Right atrium auricular region (tissue), 2 donors: ENCODE measurements around the gene COL20A1. TPM values are rescaled to one million over a fixed set of nuclear protein-coding genes. Genes with fewer than 3 reads are reported as not detected.

Experiments
- DNase-seq: peaks from one replicate; pipeline ENCODE4 v3.0.0-alpha.2; 2019; ENCODE audit warnings: low spot score
- H3K27ac ChIP-seq, 2 donors: fragments of 200-600 bp; sonication (generic); 1 replicate in 1 of 2; 2 replicates in 1 of 2; pipeline ENCODE4 v1.5.1; 2016 to 2019
- H3K27me3 ChIP-seq, 2 donors: fragments of 200-600 bp; sonication (generic); one replicate each; pipeline versions ENCODE4 v1.5.1 to v1.6.0; 2017 to 2019
- H3K36me3 ChIP-seq: fragments of 200-600 bp; sonication (generic); one replicate; pipeline ENCODE4 v1.5.1; 2016
- H3K4me1 ChIP-seq, 2 donors: fragments of 200-600 bp; sonication (generic); one replicate each; pipeline versions ENCODE4 v1.5.1 to v1.6.0; 2017 to 2019
- H3K4me3 ChIP-seq, 2 donors: fragments of 200-600 bp; sonication (generic); 1 replicate in 1 of 2; 2 replicates in 1 of 2; pipeline ENCODE4 v1.5.1; 2017 to 2019; ENCODE audit warnings: mild to moderate bottlenecking in 1 of 2, moderate library complexity in 1 of 2
- H3K9me3 ChIP-seq, 2 donors: fragments of 200-600 bp; sonication (generic); one replicate each; pipeline ENCODE4 v1.5.1; 2019
- total RNA-seq, 2 donors: library from RNA; depleted of rRNA; stranded (reverse); fragments of >200 nt; gene quantifications; one replicate each; pipeline ENCODE4 v1.1.0, GENCODE V29; 2016
- TF ChIP-seq, protein P1 (sequence below), 2 donors: fragments of 200-600 bp; sonication (generic); IDR thresholded peaks; one replicate each; pipeline ENCODE4 v1.5.1; 2019; ENCODE audit warnings: antibody characterized with exemption in 2 of 2

Gene COL20A1
- total RNA-seq, 2 donors from 2014 or later: not detected

DNA sequence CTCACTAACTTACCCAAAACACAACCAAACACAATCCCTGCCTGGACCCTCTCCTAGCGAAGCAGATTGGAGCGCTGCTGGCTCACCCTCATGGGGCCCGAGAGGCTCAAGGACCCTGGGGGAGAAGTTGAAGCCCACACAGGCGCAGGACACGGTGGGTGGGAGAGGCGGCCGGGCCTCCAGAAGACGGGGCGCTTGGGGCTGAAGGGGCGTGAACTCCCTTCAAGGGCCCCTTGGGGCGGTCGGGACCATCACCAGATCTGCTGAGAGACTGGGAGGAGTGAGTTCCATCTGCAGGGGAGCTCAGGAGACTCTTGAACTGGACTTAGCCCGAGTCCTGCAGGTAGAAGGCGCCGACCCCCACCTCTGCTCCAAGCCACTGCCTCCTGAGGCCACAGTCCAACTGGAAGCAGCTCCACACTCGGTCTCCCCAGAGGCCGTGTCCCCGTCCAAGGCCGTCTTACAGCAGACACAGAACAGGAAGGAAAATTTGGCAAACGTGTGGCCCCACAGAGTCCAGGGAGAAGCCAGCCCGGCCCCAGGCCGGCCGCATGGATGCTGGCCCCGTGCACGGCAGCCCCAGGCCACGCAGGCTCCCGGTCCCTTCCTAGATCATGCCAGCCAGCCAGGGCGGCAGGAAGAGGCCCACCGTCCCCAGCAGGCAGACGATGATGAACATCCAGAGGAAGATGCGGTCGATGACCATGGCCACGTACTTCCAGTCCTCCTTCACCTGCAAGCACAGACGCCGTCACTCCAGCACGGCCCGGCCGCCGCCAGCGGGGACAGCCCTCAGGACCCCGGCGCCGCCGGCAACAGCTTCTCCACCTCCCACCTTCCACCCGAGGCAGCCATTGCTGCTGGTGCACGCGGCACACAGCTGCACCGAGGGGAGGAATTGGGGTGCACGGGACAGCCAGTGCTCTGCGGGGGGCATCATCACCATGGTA lies 53.4 kb downstream of the COL20A1 start:
- TF ChIP-seq, protein P1, sequence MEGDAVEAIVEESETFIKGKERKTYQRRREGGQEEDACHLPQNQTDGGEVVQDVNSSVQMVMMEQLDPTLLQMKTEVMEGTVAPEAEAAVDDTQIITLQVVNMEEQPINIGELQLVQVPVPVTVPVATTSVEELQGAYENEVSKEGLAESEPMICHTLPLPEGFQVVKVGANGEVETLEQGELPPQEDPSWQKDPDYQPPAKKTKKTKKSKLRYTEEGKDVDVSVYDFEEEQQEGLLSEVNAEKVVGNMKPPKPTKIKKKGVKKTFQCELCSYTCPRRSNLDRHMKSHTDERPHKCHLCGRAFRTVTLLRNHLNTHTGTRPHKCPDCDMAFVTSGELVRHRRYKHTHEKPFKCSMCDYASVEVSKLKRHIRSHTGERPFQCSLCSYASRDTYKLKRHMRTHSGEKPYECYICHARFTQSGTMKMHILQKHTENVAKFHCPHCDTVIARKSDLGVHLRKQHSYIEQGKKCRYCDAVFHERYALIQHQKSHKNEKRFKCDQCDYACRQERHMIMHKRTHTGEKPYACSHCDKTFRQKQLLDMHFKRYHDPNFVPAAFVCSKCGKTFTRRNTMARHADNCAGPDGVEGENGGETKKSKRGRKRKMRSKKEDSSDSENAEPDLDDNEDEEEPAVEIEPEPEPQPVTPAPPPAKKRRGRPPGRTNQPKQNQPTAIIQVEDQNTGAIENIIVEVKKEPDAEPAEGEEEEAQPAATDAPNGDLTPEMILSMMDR (IDR thresholded peaks at IDR 0.05): no peak

DNA sequence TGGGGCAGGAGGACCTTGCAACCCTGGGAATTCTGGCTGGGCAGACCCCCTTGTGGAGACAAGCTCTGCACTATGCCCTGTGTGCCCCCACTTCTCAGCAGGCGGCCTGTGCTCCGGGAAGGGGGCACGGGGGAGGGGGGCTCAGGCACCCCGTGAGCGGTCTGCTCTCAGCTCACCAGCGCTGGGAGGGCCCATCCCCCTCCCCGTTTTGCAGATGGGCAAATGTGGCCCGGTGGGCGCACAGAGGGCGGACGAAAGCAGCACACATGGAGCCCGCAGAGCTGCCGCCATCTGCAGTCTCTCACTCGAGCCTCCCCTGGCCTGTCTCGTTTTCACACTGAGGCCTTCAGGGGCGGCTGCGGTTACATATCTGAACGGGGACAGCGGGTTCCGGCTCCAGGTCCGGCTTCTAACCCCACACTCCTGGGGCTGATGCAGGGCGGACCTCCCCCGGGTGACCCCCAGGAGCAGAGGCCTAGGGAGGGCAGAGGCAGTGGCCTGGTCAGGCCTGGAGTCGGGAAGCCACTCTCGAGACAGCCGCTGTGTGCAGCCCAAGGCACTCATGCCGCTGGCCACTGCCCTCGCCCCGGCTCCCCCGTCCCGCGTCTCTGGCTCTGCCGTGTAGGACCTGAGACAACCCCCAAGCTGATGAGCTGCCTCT lies 54.2 kb downstream of the COL20A1 start:
- no peak overlapping the region for H3K4me3 ChIP-seq
- no peak for DNase-seq
- no peak overlapping the region for H3K27ac ChIP-seq
- TF ChIP-seq, protein P1 (IDR thresholded peaks at IDR 0.05): no peak
- no peaks in the 10 kb centered on the region for H3K36me3 ChIP-seq
- H3K4me1 ChIP-seq: peaks cover 0 to 28% of the 10 kb centered on the region in 2 donors
- no peaks in the 10 kb centered on the region for H3K9me3 ChIP-seq
- H3K27me3 ChIP-seq: no peaks in the 10 kb centered on the region

More for the DNA sequence above, 53.4 kb downstream of the COL20A1 start:
- Histone ChIP-seq H3K36me3 (no peaks in the 10 kb centered on the region), H3K9me3 (no peaks in the 10 kb centered on the region), H3K27me3 (no peaks in the 10 kb centered on the region), H3K4me3 (no peak overlapping the region), H3K4me1 (peaks cover 0 to 21% of the 10 kb centered on the region in 2 donors), H3K27ac (no peak overlapping the region)
- DNase-seq: no peak

DNA sequence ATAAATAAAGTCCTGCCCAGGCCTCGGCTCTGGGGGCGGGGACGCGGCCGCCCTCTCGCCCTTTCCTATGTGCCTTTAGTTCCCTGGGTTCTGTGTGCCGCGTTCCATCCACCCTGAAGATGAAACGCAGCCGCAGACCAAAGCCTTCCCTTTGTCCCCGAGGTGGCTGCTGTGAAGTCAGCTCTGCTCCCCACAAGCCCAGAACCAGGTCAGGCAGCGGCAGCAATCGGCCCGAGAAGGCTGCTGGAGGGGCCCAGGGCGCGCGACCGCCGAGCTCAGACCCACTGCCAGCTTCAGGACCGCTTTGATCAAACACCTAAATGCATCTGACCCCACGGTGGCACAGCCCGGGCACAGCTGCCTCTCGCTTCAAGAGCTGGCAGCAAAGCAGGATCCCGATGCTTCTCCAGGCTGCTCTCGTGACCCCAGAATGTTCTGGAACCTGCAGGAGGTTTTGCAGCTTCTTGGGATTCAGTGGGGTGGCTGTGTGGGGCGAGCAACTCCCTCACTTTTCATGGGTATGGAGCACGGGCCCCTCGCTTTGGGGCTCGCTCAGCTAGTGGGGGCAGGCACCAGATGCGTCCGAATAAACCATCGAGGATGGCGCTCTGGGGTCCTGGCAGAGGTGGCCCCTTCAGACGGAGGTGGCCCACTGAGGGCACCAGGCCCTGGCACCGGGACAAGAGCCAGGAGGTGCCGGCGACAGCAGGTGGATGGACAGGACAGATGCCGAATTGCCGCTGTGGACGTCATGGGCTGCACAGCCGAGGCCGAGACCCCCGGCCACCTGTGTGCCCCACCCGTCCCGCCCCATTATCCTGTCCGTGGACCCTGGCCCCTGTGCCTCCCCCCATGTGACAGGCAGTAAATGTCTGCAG lies 55.2 kb downstream of the COL20A1 start:
- Histone ChIP-seq H3K27me3 (no peaks in the 10 kb centered on the region), H3K27ac (no peak overlapping the region), H3K36me3 (no peaks in the 10 kb centered on the region), H3K4me1 (peaks cover 0 to 38% of the 10 kb centered on the region in 2 donors), H3K9me3 (no peaks in the 10 kb centered on the region), H3K4me3 (no peak overlapping the region)
- no peak for DNase-seq
- TF ChIP-seq, protein P1 (IDR thresholded peaks at IDR 0.05): no peak

DNA sequence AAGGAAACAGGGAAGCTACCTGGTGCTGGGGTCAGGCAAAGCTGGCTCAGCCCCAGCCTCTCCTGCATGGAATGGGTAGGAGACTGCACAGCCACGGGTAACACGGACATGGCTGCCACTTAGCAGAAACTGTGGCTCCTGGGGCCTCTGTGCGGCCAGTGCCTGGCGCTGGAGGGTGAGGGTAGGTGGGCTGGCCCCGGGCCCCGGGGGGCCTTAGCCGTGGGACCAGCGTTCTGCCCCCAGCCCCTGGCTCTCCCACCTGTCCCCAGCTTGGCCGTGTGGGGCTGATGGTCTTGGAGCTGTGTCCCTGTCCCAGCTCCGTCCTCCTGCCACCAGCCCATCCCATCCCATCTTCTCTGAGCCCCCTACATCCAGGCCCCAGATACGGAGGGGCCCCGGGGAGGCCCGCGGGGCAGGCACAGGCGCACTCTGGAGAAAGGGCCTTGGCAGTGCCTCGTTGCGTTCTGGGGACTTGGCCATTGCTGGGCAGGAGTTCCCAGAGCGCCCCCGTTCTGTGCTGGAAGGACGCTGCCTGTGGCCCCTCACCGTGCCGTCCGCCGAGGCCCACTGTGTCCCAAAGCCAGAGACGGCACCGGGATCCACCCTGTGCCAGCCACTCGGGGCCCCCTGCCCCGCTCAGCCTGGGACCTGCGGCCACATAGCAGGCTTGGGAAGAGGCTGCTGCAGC lies 56.0 kb downstream of the COL20A1 start:
- Histone ChIP-seq H3K4me1 (peaks cover 0 to 39% of the 10 kb centered on the region in 2 donors), H3K27ac (no peak overlapping the region), H3K36me3 (no peaks in the 10 kb centered on the region), H3K27me3 (no peaks in the 10 kb centered on the region), H3K9me3 (no peaks in the 10 kb centered on the region), H3K4me3 (no peak overlapping the region)
- TF ChIP-seq, protein P1 (IDR thresholded peaks at IDR 0.05): no peak
- no peak for DNase-seq

DNA sequence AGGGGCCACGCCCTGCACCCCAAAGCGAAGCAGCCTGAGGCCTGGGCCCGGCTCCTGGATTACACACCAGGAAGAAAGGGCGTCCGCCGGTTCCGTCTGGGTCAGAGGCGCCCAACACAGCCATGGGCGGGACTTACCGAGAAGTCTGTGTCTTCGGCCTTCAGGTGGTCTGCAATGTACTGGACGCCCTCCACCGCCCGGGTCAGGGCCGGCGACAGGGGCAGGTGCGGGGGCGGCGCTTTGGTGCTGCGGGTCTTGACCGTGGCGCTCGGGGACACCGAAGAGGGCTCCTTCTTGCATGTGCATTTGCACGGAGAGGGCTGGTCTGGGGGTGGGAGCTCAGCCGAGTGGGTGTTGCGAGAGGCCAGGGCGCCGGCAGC lies 56.5 kb downstream of the COL20A1 start:
- no peaks in the 10 kb centered on the region for H3K36me3 ChIP-seq
- H3K4me3 ChIP-seq: no peak overlapping the region
- H3K9me3 ChIP-seq: no peaks in the 10 kb centered on the region
- no peak for DNase-seq
- H3K27ac ChIP-seq: no peak overlapping the region
- TF ChIP-seq, protein P1 (IDR thresholded peaks at IDR 0.05): no peak
- no peaks in the 10 kb centered on the region for H3K27me3 ChIP-seq
- H3K4me1 ChIP-seq: peaks cover 0 to 39% of the 10 kb centered on the region in 2 donors
